K562 (cell line): ENCODE data around the gene TCF20. TPM values are rescaled to one million over a fixed set of nuclear protein-coding genes. Genes with fewer than 3 reads are reported as not detected.

Source experiments
- ELF1 ChIP-seq: fragments of 200-800 bp; sonication (Bioruptor generic); IDR thresholded peaks from 2 replicates; pipeline ENCODE4 v1.6.1; 2016; ENCODE audit warnings: missing genetic modification characterization, missing compliant biosample characterization
- GABPB1 ChIP-seq: sonication (generic); formaldehyde crosslinking; IDR thresholded peaks from 2 replicates; pipeline ENCODE4 v1.8.0; 2022; ENCODE audit warnings: mild to moderate bottlenecking, missing genetic modification reagents
- GATA2 ChIP-seq: sonication (generic); formaldehyde crosslinking; IDR thresholded peaks from 2 replicates; pipeline ENCODE4 v1.4.0; 2020; ENCODE audit warnings: mild to moderate bottlenecking, missing genetic modification reagents
- HLTF ChIP-seq: fragments of 450-650 bp; IDR thresholded peaks from 2 replicates; pipeline ENCODE4 v1.6.1; 2016
- MAZ ChIP-seq, 2 experiments: fragments of 450-650 bp in 1 of 2; sonication (generic) in 1 of 2; formaldehyde crosslinking; IDR thresholded peaks in 1 of 2; conservative IDR thresholded peaks in 1 of 2; 2 replicates each; pipeline versions ENCODE4 v1.4.0 to v1.5.0; 2020; ENCODE audit warnings: mild to moderate bottlenecking in 1 of 2, missing genetic modification reagents in 1 of 2
- NR4A1 ChIP-seq, 2 experiments: fragments of 250-450 bp in 1 of 2; fragments of 450-650 bp in 1 of 2; sonication (Bioruptor Pico) in 1 of 2; IDR thresholded peaks; 2 replicates each; pipeline versions ENCODE4 v1.4.0 to v1.6.1; 2016 to 2020; ENCODE audit warnings: mild to moderate bottlenecking in 2 of 2, missing compliant biosample characterization in 1 of 2, missing genetic modification characterization in 1 of 2, moderate library complexity in 1 of 2
- PHB ChIP-seq: fragments of 250-450 bp; sonication (Bioruptor Pico); IDR thresholded peaks from 2 replicates; pipeline ENCODE4 v1.5.0; 2021
- PRMT5 ChIP-seq: sonication (generic); formaldehyde crosslinking; IDR thresholded peaks from 2 replicates; pipeline ENCODE4 v1.5.0; 2020; ENCODE audit warnings: missing genetic modification reagents
- SMAD4 ChIP-seq: fragments of 250-450 bp; sonication (Bioruptor Pico); conservative IDR thresholded peaks from 2 replicates; pipeline ENCODE4 v1.8.0; 2021; ENCODE audit warnings: inconsistent platforms, mild to moderate bottlenecking, moderate library complexity
- TFAM ChIP-seq: fragments of 250-450 bp; sonication (Bioruptor Pico); conservative IDR thresholded peaks from 2 replicates; pipeline ENCODE4 v1.5.0; 2021; ENCODE audit warnings: mild to moderate bottlenecking, moderate library complexity
- USF1 ChIP-seq: sonication (generic); formaldehyde crosslinking; IDR thresholded peaks from 2 replicates; pipeline ENCODE4 v1.9.0; 2022; ENCODE audit warnings: mild to moderate bottlenecking, missing genetic modification reagents
- ZBTB12 ChIP-seq: fragments of 250-450 bp; sonication (Bioruptor Pico); IDR thresholded peaks from 2 replicates; pipeline ENCODE4 v1.4.0; 2020
- ZBTB33 ChIP-seq: sonication (generic); formaldehyde crosslinking; IDR thresholded peaks from 2 replicates; pipeline ENCODE4 v1.8.1; 2023; ENCODE audit warnings: mild to moderate bottlenecking, missing genetic modification reagents
- ZBTB5 ChIP-seq: fragments of 450-650 bp; IDR thresholded peaks from 2 replicates; pipeline ENCODE4 v1.6.1; 2017; ENCODE audit warnings: antibody characterized with exemption
- ZNF174 ChIP-seq: fragments of 250-450 bp; sonication (Bioruptor Pico); IDR thresholded peaks from 2 replicates; pipeline ENCODE4 v1.4.0; 2020; ENCODE audit warnings: mild to moderate bottlenecking
- ZNF253 ChIP-seq: fragments of 250-450 bp; sonication (Bioruptor Pico); conservative IDR thresholded peaks from 2 replicates; pipeline ENCODE4 v1.6.1; 2021; ENCODE audit warnings: mild to moderate bottlenecking
- ZNF324 ChIP-seq: fragments of 250-450 bp; sonication (Bioruptor Pico); IDR thresholded peaks from 2 replicates; pipeline ENCODE4 v1.4.0; 2020; ENCODE audit warnings: mild to moderate bottlenecking
- ZNF408 ChIP-seq: fragments of 250-450 bp; sonication (Bioruptor Pico); IDR thresholded peaks from 2 replicates; pipeline ENCODE4 v1.4.0; 2020; ENCODE audit warnings: low read depth, mild to moderate bottlenecking, moderate library complexity
- polyA plus RNA-seq, 8 experiments: library from polyadenylated mRNA; depleted of rRNA in 4 of 8; stranded (reverse) in 5 of 8; unstranded in 3 of 8; fragments of >200 nt; fragmentation: Nextera tagmentation in 2 of 8; fragmentation: Illumina TruSeq in 1 of 8; extraction: Ambion mirVana in 2 of 8; extraction: Trizol in 1 of 8; gene quantifications; 2 replicates each; pipeline versions ENCODE4 v1.2.1 to v1.2.3, GENCODE V29; 2011 to 2014; ENCODE audit warnings: inconsistent platforms in 1 of 8, missing spikeins in 1 of 8
- total RNA-seq, 7 experiments: library from RNA; depleted of rRNA in 6 of 7; stranded (reverse); fragments of >200 nt in 6 of 7; fragmentation: Illumina TruSeq in 2 of 7; extraction: Trizol in 2 of 7; gene quantifications; 2 replicates each; pipeline versions ENCODE4 v1.2.1 to v1.2.3, GENCODE V29; 2011 to 2021; ENCODE audit warnings: low replicate concordance in 1 of 7
- TF ChIP-seq, protein P1 (sequence below): fragments of 200-400 bp; formaldehyde crosslinking; IDR thresholded peaks from 2 replicates; pipeline ENCODE4 v1.6.1; 2017; ENCODE audit warnings: mild to moderate bottlenecking, low read depth, low read length, moderate library complexity

The TCF20 gene
- total and polyA plus RNA-seq, 9 of the 15 experiments (the other 6 are each of a cell fraction or from before 2014, with no cell fraction given): 0.35 to 43.6 (median 17.5) TPM

- no peak for TF ChIP-seq ZNF408
- TF ChIP-seq PHB (CRISPR knock-in tag): no peak
- no peak for TF ChIP-seq SMAD4 (CRISPR knock-in tag)
- no peak for TF ChIP-seq ZNF324 (CRISPR knock-in tag)
- TF ChIP-seq ELF1 (tag): no peak
- TF ChIP-seq PRMT5: peak; percentile 87; the same call in 1 of the 2 replicates
- no peak for TF ChIP-seq HLTF
- TF ChIP-seq, protein P1, sequence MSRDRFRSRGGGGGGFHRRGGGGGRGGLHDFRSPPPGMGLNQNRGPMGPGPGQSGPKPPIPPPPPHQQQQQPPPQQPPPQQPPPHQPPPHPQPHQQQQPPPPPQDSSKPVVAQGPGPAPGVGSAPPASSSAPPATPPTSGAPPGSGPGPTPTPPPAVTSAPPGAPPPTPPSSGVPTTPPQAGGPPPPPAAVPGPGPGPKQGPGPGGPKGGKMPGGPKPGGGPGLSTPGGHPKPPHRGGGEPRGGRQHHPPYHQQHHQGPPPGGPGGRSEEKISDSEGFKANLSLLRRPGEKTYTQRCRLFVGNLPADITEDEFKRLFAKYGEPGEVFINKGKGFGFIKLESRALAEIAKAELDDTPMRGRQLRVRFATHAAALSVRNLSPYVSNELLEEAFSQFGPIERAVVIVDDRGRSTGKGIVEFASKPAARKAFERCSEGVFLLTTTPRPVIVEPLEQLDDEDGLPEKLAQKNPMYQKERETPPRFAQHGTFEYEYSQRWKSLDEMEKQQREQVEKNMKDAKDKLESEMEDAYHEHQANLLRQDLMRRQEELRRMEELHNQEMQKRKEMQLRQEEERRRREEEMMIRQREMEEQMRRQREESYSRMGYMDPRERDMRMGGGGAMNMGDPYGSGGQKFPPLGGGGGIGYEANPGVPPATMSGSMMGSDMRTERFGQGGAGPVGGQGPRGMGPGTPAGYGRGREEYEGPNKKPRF: no peak
- no peak for TF ChIP-seq ZBTB33 (CRISPR knock-in tag)
- no peak for TF ChIP-seq ZBTB5
- TF ChIP-seq NR4A1 (CRISPR knock-in tag; IDR thresholded peaks at IDR 0.05): no peak
- TF ChIP-seq NR4A1 (tag; IDR thresholded peaks at IDR 0.05): no peak
- no peak for TF ChIP-seq ZNF253 (CRISPR knock-in tag)
- TF ChIP-seq TFAM (CRISPR knock-in tag): no peak
- no peak for TF ChIP-seq GATA2 (CRISPR knock-in tag)
- TF ChIP-seq USF1 (CRISPR knock-in tag): no peak
- TF ChIP-seq GABPB1 (CRISPR knock-in tag): 0 out of 2 replicates have a peak, but pooled peaks have one; percentile 40
- TF ChIP-seq ZBTB12 (CRISPR knock-in tag): no peak
- peak in 1 of 2 experiments; percentile 67; a peak in 1 of 4 replicates for TF ChIP-seq MAZ (CRISPR knock-in tag; conservative IDR thresholded peaks at IDR 0.05 in 1 of 2, IDR thresholded peaks at IDR 0.05 in 1 of 2)
- no peak for TF ChIP-seq ZNF174 (CRISPR knock-in tag)
Measured at GRCh38 chr22:42294034-42294985, 23.9 kb upstream of the TCF20 start (continued).
